HCT116 (cell line): Measurements from ENCODE around the gene PTGER4. TPM values are rescaled to one million over a fixed set of nuclear protein-coding genes. Genes with fewer than 3 reads are reported as not detected.

Experiments used
- ATAC-seq: fragments of 200-7000 bp; cut with Tn5 transposase; 2 replicates; pipeline ENCODE4 v1.9.1; 2020; ENCODE audit warnings: mild to moderate bottlenecking, moderate library complexity
- BruUV-seq: library from RNA; stranded (reverse); fragments of 400-500 nt; replicated peaks from 2 replicates; lab custom pipeline; 2021; lab: Mats Ljungman, UMichigan
- CTCF ChIA-PET: fragments of 300-600 bp; sonication (Branson Sonifier 250); formaldehyde crosslinking; loops from one replicate; lab custom pipeline; 2021; ENCODE audit warnings: antibody characterized with exemption; lab: Charles Lee
- POLR2A ChIA-PET: fragments of 300-600, 350-600 bp; sonication (Branson Sonifier 250); formaldehyde crosslinking; loops from one replicate; lab custom pipeline; 2021; ENCODE audit warnings: antibody characterized with exemption; lab: Charles Lee
- RAD21 ChIA-PET, 2 experiments: fragments of 300-600 bp; sonication (Branson Sonifier 250); formaldehyde crosslinking; loops; one replicate each; lab custom pipeline; 2023; ENCODE audit warnings: low total read pairs in 2 of 2; ENCODE audit not compliant: uncharacterized antibody in 2 of 2, unreplicated experiment in 2 of 2, low non-redundant PET in 1 of 2; lab: Charles Lee
- DNase-seq: peaks from one replicate; pipeline ENCODE4 v3.0.0-alpha.2; 2010; ENCODE audit warnings: low read depth, low spot score
- H2AFZ ChIP-seq: fragments of 200-600 bp; shearing (Covaris generic), sonication (generic); 2 replicates; pipeline ENCODE4 v1.6.1; 2017; ENCODE audit warnings: low read depth, mixed run types, mixed read lengths, antibody characterized with exemption, low read length; ENCODE audit not compliant: poor library complexity, severe bottlenecking
- H3K27ac ChIP-seq: 2 replicates; pipeline ENCODE4 v1.5.1; 2012; ENCODE audit warnings: low read depth, low read length
- H3K27me3 ChIP-seq: fragments of 200-600 bp; sonication (generic); 2 replicates; pipeline ENCODE4 v1.6.1; 2016; ENCODE audit warnings: mixed run types, low read length, mixed read lengths; ENCODE audit not compliant: insufficient read depth
- H3K36me3 ChIP-seq, 2 experiments: fragments of 200-500 bp in 1 of 2; fragments of 200-600 bp in 1 of 2; sonication (Bioruptor generic) in 1 of 2; sonication (generic) in 1 of 2; 2 replicates each; pipeline versions ENCODE4 v1.5.1 to v1.6.1; 2014 to 2016; ENCODE audit warnings: low read length in 2 of 2, inconsistent platforms in 1 of 2, mixed read lengths in 1 of 2, mixed run types in 1 of 2; ENCODE audit not compliant: insufficient read depth in 2 of 2, control insufficient read depth in 1 of 2
- H3K4me1 ChIP-seq, 2 experiments: fragments of 200-600 bp in 1 of 2; sonication (generic) in 1 of 2; 2 replicates each; pipeline versions ENCODE4 v1.5.1 to v1.6.1; 2012 to 2017; ENCODE audit warnings: low read length in 2 of 2, inconsistent platforms in 1 of 2, mild to moderate bottlenecking in 1 of 2, mixed read lengths in 1 of 2, mixed run types in 1 of 2, moderate library complexity in 1 of 2; ENCODE audit not compliant: insufficient read depth in 2 of 2, control insufficient read depth in 1 of 2
- H3K4me2 ChIP-seq: fragments of 200-600 bp; sonication (generic); 2 replicates; pipeline ENCODE4 v1.6.1; 2017; ENCODE audit warnings: mixed run types, low read length, mixed read lengths
- H3K4me3 ChIP-seq, 2 experiments: fragments of 200-600 bp in 1 of 2; sonication (generic) in 1 of 2; replicated peaks in 1 of 2; 2 replicates each; pipeline ENCODE4 v1.5.1; 2011 to 2016; ENCODE audit warnings: low read length in 2 of 2, control low read depth in 1 of 2, low read depth in 1 of 2, mild to moderate bottlenecking in 1 of 2, mixed read lengths in 1 of 2, mixed run types in 1 of 2
- H3K79me2 ChIP-seq: fragments of 200-600 bp; sonication (generic); 2 replicates; pipeline ENCODE4 v1.6.1; 2017; ENCODE audit warnings: mild to moderate bottlenecking, mixed run types, low read length, moderate library complexity, mixed read lengths; ENCODE audit not compliant: insufficient read depth
- H3K9ac ChIP-seq: fragments of 200-600 bp; sonication (generic); 2 replicates; pipeline ENCODE4 v1.6.1; 2016; ENCODE audit warnings: low read length, mixed read lengths
- H3K9me2 ChIP-seq: fragments of 200-600 bp; sonication (generic), shearing (Covaris generic); 2 replicates; pipeline ENCODE4 v1.6.1; 2017; ENCODE audit warnings: mixed run types, mild to moderate bottlenecking, moderate library complexity; ENCODE audit not compliant: insufficient read depth
- H3K9me3 ChIP-seq, 2 experiments: fragments of 200-500 bp in 1 of 2; fragments of 200-600 bp in 1 of 2; sonication (Bioruptor generic) in 1 of 2; sonication (generic) in 1 of 2; 2 replicates each; pipeline ENCODE4 v1.6.1; 2014 to 2017; ENCODE audit warnings: low read length in 2 of 2, mixed read lengths in 2 of 2, inconsistent platforms in 1 of 2, low read depth in 1 of 2, mild to moderate bottlenecking in 1 of 2, mixed run types in 1 of 2, moderate library complexity in 1 of 2; ENCODE audit not compliant: control insufficient read depth in 1 of 2, insufficient read depth in 1 of 2
- H4K20me1 ChIP-seq: fragments of 200-600 bp; sonication (generic), shearing (Covaris generic); 2 replicates; pipeline ENCODE4 v1.6.1; 2017; ENCODE audit warnings: mixed run types, mild to moderate bottlenecking, moderate library complexity; ENCODE audit not compliant: insufficient read depth
- EZH2phosphoT487 ChIP-seq: fragments of 200-600 bp; IDR thresholded peaks from 2 replicates; pipeline ENCODE4 v1.6.1; 2018; ENCODE audit warnings: antibody characterized with exemption, borderline replicate concordance
- POLR2A ChIP-seq: IDR thresholded peaks from 2 replicates; pipeline ENCODE4 v1.7.0; 2011; ENCODE audit warnings: borderline replicate concordance; ENCODE audit not compliant: insufficient read depth, insufficient read length; ENCODE audit errors: extremely low read depth
- POLR2AphosphoS5 ChIP-seq: IDR thresholded peaks from 2 replicates; pipeline ENCODE4 v1.6.1; 2011; ENCODE audit warnings: mild to moderate bottlenecking, low read depth, low read length, moderate library complexity
- RAD21 ChIP-seq: IDR thresholded peaks from 2 replicates; pipeline ENCODE4 v1.6.1; 2012; ENCODE audit warnings: low read depth, mild to moderate bottlenecking
- SIN3A ChIP-seq: IDR thresholded peaks from 2 replicates; pipeline ENCODE4 v1.6.1; 2012; ENCODE audit warnings: low read depth
- SRF ChIP-seq: IDR thresholded peaks from 2 replicates; pipeline ENCODE4 v1.6.1; 2012; ENCODE audit warnings: low read depth
- YY1 ChIP-seq: IDR thresholded peaks from 2 replicates; pipeline ENCODE4 v1.6.1; 2011; ENCODE audit warnings: low read length, low read depth, moderate library complexity, mild to moderate bottlenecking; ENCODE audit not compliant: insufficient replicate concordance; ENCODE audit errors: extremely low read depth
- ZBTB33 ChIP-seq: IDR thresholded peaks from 2 replicates; pipeline ENCODE4 v1.6.1; 2011; ENCODE audit warnings: mild to moderate bottlenecking, low read length, moderate library complexity; ENCODE audit not compliant: insufficient replicate concordance; ENCODE audit errors: extremely low read depth
- ZNF274 ChIP-seq: fragments of 200-500 bp; sonication (Bioruptor generic); IDR thresholded peaks from 2 replicates; pipeline ENCODE4 v1.6.1; 2014; ENCODE audit warnings: mild to moderate bottlenecking, low read depth, low read length, inconsistent platforms
- intact Hi-C: fragments of 100-400 bp; cut with micrococcal nuclease; formaldehyde crosslinking; loops from 2 replicates; pipeline ENCODE4 v1.10.0; 2022
- total RNA-seq: library from RNA; stranded (reverse); gene quantifications from one replicate; pipeline ENCODE4 v1.2.1, GENCODE V29; 2021; ENCODE audit not compliant: unreplicated experiment
- TF ChIP-seq, protein P1 (sequence below): IDR thresholded peaks from 2 replicates; pipeline ENCODE4 v1.6.1; 2012

Gene PTGER4
- total RNA-seq, 1 experiment from 2014 or later, result 3.0 TPM

GRCh38 chr5:40630126-40630525 lies 49.6 kb upstream of the PTGER4 start (continued):
- TF ChIP-seq SIN3A (no peak), EZH2phosphoT487 (no peak), YY1 (no peak), POLR2AphosphoS5 (no peak)

- ChIA-PET RAD21 (no interaction called here), CTCF (no interaction called here), POLR2A (no interaction called here)
- no TSS peak for BruUV-seq
- Histone ChIP-seq H3K4me3 (no peak overlapping the region), H2AFZ (no peak overlapping the region), H3K36me3 (no peaks in the 10 kb centered on the region), H3K9me2 (no peaks in the 10 kb centered on the region), H4K20me1 (no peaks in the 10 kb centered on the region), H3K9ac (no peak overlapping the region), H3K4me2 (no peak overlapping the region), H3K9me3 (no peaks in the 10 kb centered on the region), H3K79me2 (no peaks in the 10 kb centered on the region), H3K4me1 (no peaks in the 10 kb centered on the region), H3K27ac (no peak overlapping the region), H3K27me3 (no peaks in the 10 kb centered on the region)
- DNase-seq (no peak), ATAC-seq (no peak)
- TF ChIP-seq POLR2A (no peak), POLR2AphosphoS5 (no peak), SRF (no peak), ZBTB33 (no peak), ZNF274 (no peak), RAD21 (no peak)
- TF ChIP-seq, protein P1, sequence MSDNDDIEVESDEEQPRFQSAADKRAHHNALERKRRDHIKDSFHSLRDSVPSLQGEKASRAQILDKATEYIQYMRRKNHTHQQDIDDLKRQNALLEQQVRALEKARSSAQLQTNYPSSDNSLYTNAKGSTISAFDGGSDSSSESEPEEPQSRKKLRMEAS, result no peak
- intact Hi-C loops, result no loop called here
Observed at GRCh38 chr5:40631236-40631635, 48.5 kb upstream of the PTGER4 start.
